Neural cell (in vitro differentiated cells): ENCODE measurements around the gene ZNF394. TPM values are rescaled to one million over a fixed set of nuclear protein-coding genes. Genes with fewer than 3 reads are reported as not detected.

Experiments
- H2AFZ ChIP-seq: fragments of 200-600, 300-800 bp; sonication (generic), shearing (Covaris generic); 2 replicates; pipeline ENCODE4 v1.6.0; 2014; ENCODE audit warnings: low read depth, mild to moderate bottlenecking, antibody characterized with exemption, low read length, moderate library complexity
- H3F3A ChIP-seq: fragments of 200-600 bp; shearing (Covaris generic); 2 replicates; pipeline ENCODE4 v1.6.1; 2016; ENCODE audit warnings: mild to moderate bottlenecking, moderate library complexity, mixed read lengths, antibody characterized with exemption, low read length; ENCODE audit not compliant: insufficient read depth, poor library complexity, severe bottlenecking
- H3K27ac ChIP-seq: fragments of 200-600, 300-800 bp; sonication (generic), shearing (Covaris generic); 2 replicates; pipeline ENCODE4 v1.5.1; 2014; ENCODE audit warnings: mild to moderate bottlenecking, low read length, moderate library complexity
- H3K27me3 ChIP-seq: fragments of 300-800, 200-600 bp; sonication (generic), shearing (Covaris generic); 2 replicates; pipeline ENCODE4 v1.6.0; 2014; ENCODE audit warnings: mild to moderate bottlenecking, low read depth, low read length, moderate library complexity; ENCODE audit not compliant: insufficient read depth
- H3K36me3 ChIP-seq: fragments of 300-800, 200-600 bp; sonication (generic), shearing (Covaris generic); 2 replicates; pipeline ENCODE4 v1.5.1; 2014; ENCODE audit warnings: mild to moderate bottlenecking, antibody characterized with exemption, low read length, moderate library complexity; ENCODE audit not compliant: insufficient read depth
- H3K4me2 ChIP-seq: fragments of 300-800, 200-600 bp; sonication (generic), shearing (Covaris generic); 2 replicates; pipeline ENCODE4 v1.6.0; 2014; ENCODE audit warnings: mild to moderate bottlenecking, low read length
- H3K4me3 ChIP-seq: fragments of 300-800, 200-600 bp; sonication (generic), shearing (Covaris generic); 2 replicates; pipeline ENCODE4 v1.5.1; 2014; ENCODE audit warnings: mild to moderate bottlenecking, low read length, moderate library complexity
- H3K79me2 ChIP-seq: fragments of 200-600 bp; shearing (Covaris generic); replicated peaks from 2 replicates; pipeline ENCODE4 v1.6.0; 2014; ENCODE audit warnings: mild to moderate bottlenecking, low read length, moderate library complexity; ENCODE audit not compliant: insufficient read depth
- H3K9ac ChIP-seq: fragments of 300-800, 200-600 bp; sonication (generic), shearing (Covaris generic); 2 replicates; pipeline ENCODE4 v1.6.1; 2016; ENCODE audit warnings: mild to moderate bottlenecking, low read length, mixed read lengths
- H3K9me2 ChIP-seq: fragments of 200-600 bp; shearing (Covaris generic); 2 replicates; pipeline ENCODE4 v1.6.1; 2016; ENCODE audit warnings: mild to moderate bottlenecking, low read length, mixed read lengths; ENCODE audit not compliant: insufficient read depth
- H3K9me3 ChIP-seq: fragments of 200-600, 300-800 bp; sonication (generic), shearing (Covaris generic); 2 replicates; pipeline ENCODE4 v1.6.1; 2016; ENCODE audit warnings: mild to moderate bottlenecking, mixed run types, low read length, moderate library complexity, mixed read lengths
- H4K20me1 ChIP-seq: fragments of 200-600 bp; shearing (Covaris generic); 2 replicates; pipeline ENCODE4 v1.6.1; 2016; ENCODE audit warnings: mild to moderate bottlenecking, mixed run types; ENCODE audit not compliant: insufficient read depth
- EP300 ChIP-seq: fragments of 450-650 bp; conservative IDR thresholded peaks from 2 replicates; pipeline ENCODE4 v1.6.1; 2014; ENCODE audit warnings: antibody characterized with exemption, mild to moderate bottlenecking, moderate library complexity; ENCODE audit not compliant: poor library complexity, severe bottlenecking
- EZH2 ChIP-seq: fragments of 200-600, 300-800 bp; shearing (Covaris generic), sonication (generic); IDR thresholded peaks from 2 replicates; pipeline ENCODE4 v1.6.1; 2014; ENCODE audit warnings: antibody characterized with exemption, low read length, borderline replicate concordance, mild to moderate bottlenecking; ENCODE audit not compliant: insufficient read depth, poor library complexity, severe bottlenecking
- MXI1 ChIP-seq: fragments of 450-650 bp; conservative IDR thresholded peaks from 2 replicates; pipeline ENCODE4 v1.6.1; 2014; ENCODE audit warnings: antibody characterized with exemption, mild to moderate bottlenecking; ENCODE audit not compliant: poor library complexity, severe bottlenecking
- POLR2AphosphoS5 ChIP-seq: IDR thresholded peaks from 2 replicates; pipeline ENCODE4 v1.6.1; 2012
- RAD21 ChIP-seq: fragments of 450-650 bp; conservative IDR thresholded peaks from 2 replicates; pipeline ENCODE4 v1.6.1; 2014; ENCODE audit warnings: antibody characterized with exemption, mild to moderate bottlenecking, moderate library complexity
- SMC3 ChIP-seq: fragments of 450-650 bp; conservative IDR thresholded peaks from 2 replicates; pipeline ENCODE4 v1.6.1; 2014; ENCODE audit warnings: antibody characterized with exemption, mild to moderate bottlenecking, moderate library complexity; ENCODE audit not compliant: poor library complexity
- TAF1 ChIP-seq: IDR thresholded peaks from 2 replicates; pipeline ENCODE4 v1.6.1; 2012; ENCODE audit warnings: low read depth
- polyA plus RNA-seq: library from polyadenylated mRNA; depleted of rRNA; stranded (reverse); fragments of >200 nt; gene quantifications from 2 replicates; pipeline ENCODE4 v1.2.3, GENCODE V29; 2014
- TF ChIP-seq, protein P1 (sequence below): fragments of 450-650 bp; IDR thresholded peaks from 2 replicates; pipeline ENCODE4 v1.5.1; 2014; ENCODE audit warnings: antibody characterized with exemption, mild to moderate bottlenecking, moderate library complexity; ENCODE audit not compliant: poor library complexity, severe bottlenecking
- TF ChIP-seq, protein P2 (sequence below): IDR thresholded peaks from 2 replicates; pipeline ENCODE4 v1.6.1; 2012; ENCODE audit warnings: borderline replicate concordance

The ZNF394 gene
- polyA plus RNA-seq, 1 donor from 2014 or later: 9.5 TPM

DNA sequence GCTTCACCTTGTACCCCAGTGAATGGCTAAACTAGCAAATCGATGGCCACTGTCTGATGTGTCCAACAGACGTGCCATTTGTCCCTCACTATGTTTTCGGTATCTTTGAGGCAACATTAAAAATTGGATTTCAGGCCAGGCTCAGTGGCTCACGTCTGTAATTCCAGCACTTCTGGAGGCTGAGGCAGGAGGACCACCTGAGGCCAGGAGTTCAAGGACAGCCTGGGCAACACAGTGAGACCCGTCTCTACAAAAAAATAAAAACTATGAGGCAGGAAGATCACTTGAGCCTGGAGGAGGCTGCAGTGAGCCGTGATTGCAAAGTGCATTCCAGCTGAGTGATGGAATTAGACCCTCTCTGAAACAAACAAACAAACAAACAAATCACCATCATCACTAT, 43.8 kb upstream of the ZNF394 start:
- no peak overlapping the region for H2AFZ ChIP-seq

DNA sequence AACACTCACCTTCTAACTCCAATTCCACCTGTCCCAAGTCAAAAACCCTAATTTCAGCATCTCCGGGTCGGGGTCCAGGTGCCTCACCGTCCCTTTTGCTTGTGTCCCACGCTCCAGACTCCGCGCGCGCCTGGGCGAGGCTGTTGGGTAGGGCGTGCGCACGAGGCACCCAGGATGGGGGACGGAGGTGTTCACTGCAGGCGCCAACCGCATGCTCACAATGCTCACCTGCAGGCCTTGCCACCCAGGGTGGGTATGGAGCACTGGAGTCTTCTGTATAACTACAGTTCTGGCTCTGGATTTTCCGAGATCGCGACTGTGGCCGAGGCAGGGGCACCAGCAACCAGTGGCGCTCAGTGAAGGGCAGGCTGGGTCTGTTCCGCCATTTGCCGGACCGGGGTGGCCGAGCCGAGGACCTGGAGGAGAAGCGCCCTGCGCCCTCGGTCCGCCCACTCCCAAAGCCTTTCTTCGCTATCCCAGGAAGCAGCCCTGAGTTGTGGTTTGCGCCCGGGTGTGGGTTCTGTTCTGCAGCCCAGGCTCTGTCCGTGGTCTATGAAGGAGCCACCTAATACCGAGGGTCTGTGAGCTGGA, 43.1 kb upstream of the ZNF394 start:
- no peak overlapping the region for H3K4me2 ChIP-seq
- no peaks in the 10 kb centered on the region for H3F3A ChIP-seq
- H2AFZ ChIP-seq: no peak overlapping the region
- no peaks in the 10 kb centered on the region for H3K27me3 ChIP-seq
- H3K36me3 ChIP-seq: peaks cover 6% of the 10 kb centered on the region
- peaks cover 5% of the 10 kb centered on the region for H3K9me3 ChIP-seq
- no peak overlapping the region for H3K27ac ChIP-seq
- no peaks in the 10 kb centered on the region for H3K9me2 ChIP-seq
- no peak overlapping the region for H3K9ac ChIP-seq
- no peak overlapping the region for H3K4me3 ChIP-seq
- TF ChIP-seq TAF1 (no peak), EZH2 (no peak), POLR2AphosphoS5 (no peak), RAD21 (no peak), EP300 (no peak), SMC3 (no peak), MXI1 (no peak)
- TF ChIP-seq, protein P1, sequence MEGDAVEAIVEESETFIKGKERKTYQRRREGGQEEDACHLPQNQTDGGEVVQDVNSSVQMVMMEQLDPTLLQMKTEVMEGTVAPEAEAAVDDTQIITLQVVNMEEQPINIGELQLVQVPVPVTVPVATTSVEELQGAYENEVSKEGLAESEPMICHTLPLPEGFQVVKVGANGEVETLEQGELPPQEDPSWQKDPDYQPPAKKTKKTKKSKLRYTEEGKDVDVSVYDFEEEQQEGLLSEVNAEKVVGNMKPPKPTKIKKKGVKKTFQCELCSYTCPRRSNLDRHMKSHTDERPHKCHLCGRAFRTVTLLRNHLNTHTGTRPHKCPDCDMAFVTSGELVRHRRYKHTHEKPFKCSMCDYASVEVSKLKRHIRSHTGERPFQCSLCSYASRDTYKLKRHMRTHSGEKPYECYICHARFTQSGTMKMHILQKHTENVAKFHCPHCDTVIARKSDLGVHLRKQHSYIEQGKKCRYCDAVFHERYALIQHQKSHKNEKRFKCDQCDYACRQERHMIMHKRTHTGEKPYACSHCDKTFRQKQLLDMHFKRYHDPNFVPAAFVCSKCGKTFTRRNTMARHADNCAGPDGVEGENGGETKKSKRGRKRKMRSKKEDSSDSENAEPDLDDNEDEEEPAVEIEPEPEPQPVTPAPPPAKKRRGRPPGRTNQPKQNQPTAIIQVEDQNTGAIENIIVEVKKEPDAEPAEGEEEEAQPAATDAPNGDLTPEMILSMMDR: no peak
- TF ChIP-seq, protein P2, sequence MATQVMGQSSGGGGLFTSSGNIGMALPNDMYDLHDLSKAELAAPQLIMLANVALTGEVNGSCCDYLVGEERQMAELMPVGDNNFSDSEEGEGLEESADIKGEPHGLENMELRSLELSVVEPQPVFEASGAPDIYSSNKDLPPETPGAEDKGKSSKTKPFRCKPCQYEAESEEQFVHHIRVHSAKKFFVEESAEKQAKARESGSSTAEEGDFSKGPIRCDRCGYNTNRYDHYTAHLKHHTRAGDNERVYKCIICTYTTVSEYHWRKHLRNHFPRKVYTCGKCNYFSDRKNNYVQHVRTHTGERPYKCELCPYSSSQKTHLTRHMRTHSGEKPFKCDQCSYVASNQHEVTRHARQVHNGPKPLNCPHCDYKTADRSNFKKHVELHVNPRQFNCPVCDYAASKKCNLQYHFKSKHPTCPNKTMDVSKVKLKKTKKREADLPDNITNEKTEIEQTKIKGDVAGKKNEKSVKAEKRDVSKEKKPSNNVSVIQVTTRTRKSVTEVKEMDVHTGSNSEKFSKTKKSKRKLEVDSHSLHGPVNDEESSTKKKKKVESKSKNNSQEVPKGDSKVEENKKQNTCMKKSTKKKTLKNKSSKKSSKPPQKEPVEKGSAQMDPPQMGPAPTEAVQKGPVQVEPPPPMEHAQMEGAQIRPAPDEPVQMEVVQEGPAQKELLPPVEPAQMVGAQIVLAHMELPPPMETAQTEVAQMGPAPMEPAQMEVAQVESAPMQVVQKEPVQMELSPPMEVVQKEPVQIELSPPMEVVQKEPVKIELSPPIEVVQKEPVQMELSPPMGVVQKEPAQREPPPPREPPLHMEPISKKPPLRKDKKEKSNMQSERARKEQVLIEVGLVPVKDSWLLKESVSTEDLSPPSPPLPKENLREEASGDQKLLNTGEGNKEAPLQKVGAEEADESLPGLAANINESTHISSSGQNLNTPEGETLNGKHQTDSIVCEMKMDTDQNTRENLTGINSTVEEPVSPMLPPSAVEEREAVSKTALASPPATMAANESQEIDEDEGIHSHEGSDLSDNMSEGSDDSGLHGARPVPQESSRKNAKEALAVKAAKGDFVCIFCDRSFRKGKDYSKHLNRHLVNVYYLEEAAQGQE: no peak
- H4K20me1 ChIP-seq: no peaks in the 10 kb centered on the region
- no peaks in the 10 kb centered on the region for H3K79me2 ChIP-seq

More for the DNA sequence above, 43.8 kb upstream of the ZNF394 start:
- Histone ChIP-seq H3K27ac (no peak overlapping the region), H3K4me3 (no peak overlapping the region), H3K79me2 (no peaks in the 10 kb centered on the region), H4K20me1 (no peaks in the 10 kb centered on the region), H3K27me3 (no peaks in the 10 kb centered on the region), H3F3A (no peaks in the 10 kb centered on the region), H3K9ac (no peak overlapping the region), H3K9me2 (no peaks in the 10 kb centered on the region), H3K9me3 (peaks cover 5% of the 10 kb centered on the region), H3K36me3 (peaks cover 9% of the 10 kb centered on the region), H3K4me2 (no peak overlapping the region)
- no peak for TF ChIP-seq RAD21
- no peak for TF ChIP-seq EP300
- TF ChIP-seq EZH2: no peak
- no peak for TF ChIP-seq MXI1
- no peak for TF ChIP-seq TAF1
- TF ChIP-seq, protein P1: no peak
- no peak for TF ChIP-seq POLR2AphosphoS5
- TF ChIP-seq SMC3: no peak
- TF ChIP-seq, protein P2: no peak
